Measurements from ENCODE around the gene KCNB1.

- TF ChIP-seq POLR2A (IDR thresholded peaks at IDR 0.05; ENCODE audit: extremely low read depth, insufficient read length) = no peak
- TF ChIP-seq, protein P1, sequence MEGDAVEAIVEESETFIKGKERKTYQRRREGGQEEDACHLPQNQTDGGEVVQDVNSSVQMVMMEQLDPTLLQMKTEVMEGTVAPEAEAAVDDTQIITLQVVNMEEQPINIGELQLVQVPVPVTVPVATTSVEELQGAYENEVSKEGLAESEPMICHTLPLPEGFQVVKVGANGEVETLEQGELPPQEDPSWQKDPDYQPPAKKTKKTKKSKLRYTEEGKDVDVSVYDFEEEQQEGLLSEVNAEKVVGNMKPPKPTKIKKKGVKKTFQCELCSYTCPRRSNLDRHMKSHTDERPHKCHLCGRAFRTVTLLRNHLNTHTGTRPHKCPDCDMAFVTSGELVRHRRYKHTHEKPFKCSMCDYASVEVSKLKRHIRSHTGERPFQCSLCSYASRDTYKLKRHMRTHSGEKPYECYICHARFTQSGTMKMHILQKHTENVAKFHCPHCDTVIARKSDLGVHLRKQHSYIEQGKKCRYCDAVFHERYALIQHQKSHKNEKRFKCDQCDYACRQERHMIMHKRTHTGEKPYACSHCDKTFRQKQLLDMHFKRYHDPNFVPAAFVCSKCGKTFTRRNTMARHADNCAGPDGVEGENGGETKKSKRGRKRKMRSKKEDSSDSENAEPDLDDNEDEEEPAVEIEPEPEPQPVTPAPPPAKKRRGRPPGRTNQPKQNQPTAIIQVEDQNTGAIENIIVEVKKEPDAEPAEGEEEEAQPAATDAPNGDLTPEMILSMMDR (IDR thresholded peaks at IDR 0.05; ENCODE audit: low read depth, low read length) = no peak
- TF ChIP-seq, protein P2, sequence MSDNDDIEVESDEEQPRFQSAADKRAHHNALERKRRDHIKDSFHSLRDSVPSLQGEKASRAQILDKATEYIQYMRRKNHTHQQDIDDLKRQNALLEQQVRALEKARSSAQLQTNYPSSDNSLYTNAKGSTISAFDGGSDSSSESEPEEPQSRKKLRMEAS (IDR thresholded peaks at IDR 0.05; ENCODE audit: low read depth, low read length) = no peak
Observed at GRCh38 chr20:49478266-49478665, 4.2 kb downstream of the KCNB1 start.

Data from NB4 (cell line).